Fibroblast of skin of right quadriceps (primary cell): ENCODE results near the gene LGALS7.
"Not testable (repeated sequence)": the region's sequence is repeated elsewhere in the genome, so short reads cannot be mapped to it uniquely, and the experiment has no call there.

Experiments
- DNase-seq: peaks from one replicate; pipeline ENCODE4 v3.0.0-alpha.2; 2013

The LGALS7 gene

GRCh38 chr19:38773469-38774177, at the start of gene LGALS7:
Gene LGALS7 (minus strand): TSS chr19:38773517. CDS start chr19:38773492, 25 bp downstream.
- no peak for DNase-seq

- not testable (repeated sequence) for DNase-seq
Observed at GRCh38 chr19:38821230-38821825, 48.0 kb upstream of the LGALS7 start.

GRCh38 chr19:38819231-38819920, 46.1 kb upstream of the LGALS7 start:
- DNase-seq: no peak

GRCh38 chr19:38817081-38817480, 43.8 kb upstream of the LGALS7 start:
- no peak for DNase-seq

DNA sequence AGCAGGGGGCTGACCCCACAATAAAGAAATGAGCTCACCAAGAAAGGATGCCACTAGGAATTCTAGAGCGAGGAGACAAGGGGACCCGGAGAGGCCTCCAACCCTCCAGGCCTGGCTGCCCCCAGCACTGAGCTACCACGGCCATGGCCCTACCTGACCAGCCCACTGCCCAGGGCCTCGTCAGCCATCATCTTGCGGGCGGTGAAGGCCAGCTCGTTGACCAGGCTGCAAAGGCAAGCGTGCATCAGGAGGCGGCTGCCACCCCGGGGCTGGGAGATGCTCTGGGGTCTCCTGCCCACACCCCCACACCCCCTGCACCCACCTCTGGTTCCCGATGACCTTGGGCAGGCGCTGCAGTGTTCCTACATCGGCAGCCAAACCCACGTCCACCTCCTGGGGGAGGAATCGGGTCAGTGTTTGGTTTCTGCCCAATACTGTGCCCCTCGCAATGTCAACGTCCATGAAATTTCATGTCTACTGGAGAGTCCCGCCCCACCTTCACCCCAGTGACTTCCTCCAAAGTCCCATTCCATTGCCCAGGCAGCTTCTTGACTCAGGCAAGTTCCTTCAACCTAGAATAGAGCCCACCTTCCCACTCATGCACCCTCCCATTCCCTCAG, 42.9 kb upstream of the LGALS7 start:
- no peak for DNase-seq

DNA sequence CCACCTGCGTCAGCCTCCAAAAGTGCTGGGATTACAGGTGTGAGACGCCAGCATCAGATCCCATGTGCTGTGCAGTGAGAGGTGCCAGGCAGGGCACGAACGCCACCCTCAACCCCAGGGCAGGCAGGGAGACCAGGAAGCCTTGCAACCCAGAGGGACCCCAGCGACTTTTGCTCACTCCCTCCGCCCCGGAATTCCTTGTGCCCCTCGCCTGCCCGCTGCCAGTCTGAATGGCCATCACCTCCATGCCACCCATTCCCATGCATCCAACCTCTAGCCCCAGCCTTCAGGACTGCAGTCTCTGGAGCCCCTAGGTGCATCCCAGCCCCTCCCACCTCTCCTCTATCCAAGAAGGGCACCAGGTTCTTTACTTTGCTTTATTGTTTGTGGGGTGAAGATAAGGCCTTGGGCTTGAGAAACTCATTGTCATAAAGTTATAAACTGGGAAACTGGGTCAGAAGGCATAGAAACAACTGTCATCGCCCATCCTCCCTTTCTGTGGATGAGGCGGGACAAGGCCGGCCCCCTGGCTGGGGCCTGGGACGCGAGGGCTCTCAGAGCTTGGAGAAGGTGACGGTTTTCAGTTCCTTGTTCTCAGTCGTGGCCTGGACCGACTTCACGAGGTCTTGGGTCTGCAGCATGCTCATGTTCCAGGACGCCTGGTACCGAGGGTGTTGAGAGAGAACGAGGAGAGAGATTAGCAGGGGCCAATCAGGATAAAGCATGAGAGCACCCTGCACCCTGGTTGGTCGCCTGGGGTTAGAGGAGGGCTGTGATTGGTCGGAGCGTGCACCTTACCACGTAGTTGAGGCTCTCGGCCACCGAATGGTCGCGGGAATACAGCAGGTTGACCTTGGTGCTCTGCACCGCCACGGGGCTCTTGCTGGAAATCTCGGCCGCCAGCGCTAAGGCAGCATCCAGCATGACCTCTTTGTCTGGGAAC, 42.0 kb upstream of the LGALS7 start:
- DNase-seq: no peak

GRCh38 chr19:38813932-38814331, 40.6 kb upstream of the LGALS7 start:
- DNase-seq: not testable (repeated sequence)

GRCh38 chr19:38813323-38813722, 40.0 kb upstream of the LGALS7 start:
- no peak for DNase-seq

DNA sequence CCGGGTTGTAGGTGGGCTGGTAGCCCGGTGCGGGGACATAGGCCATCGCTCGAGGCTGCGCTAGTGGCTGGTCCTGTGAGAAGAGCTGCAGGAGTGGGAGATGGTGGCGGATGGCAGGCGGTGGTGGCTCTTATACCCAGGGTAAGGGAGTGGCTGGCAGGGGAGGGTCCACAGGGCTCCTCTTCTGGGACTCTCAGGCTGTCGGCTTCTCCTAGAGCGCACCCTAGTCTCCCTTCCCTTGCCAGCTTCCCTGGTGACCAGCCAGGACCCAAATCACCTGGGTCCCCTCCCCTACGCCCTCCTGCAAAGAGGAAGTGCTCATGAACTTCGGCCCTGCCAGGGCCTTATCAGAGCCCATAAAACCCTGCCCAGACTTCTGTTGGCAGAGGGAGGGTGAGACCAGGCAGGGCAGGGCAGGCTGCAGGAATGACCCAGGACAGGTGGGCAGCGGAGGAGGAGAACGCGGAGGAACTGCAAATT, 39.6 kb upstream of the LGALS7 start, which contains the start of gene LGALS4:
Gene LGALS4, minus strand, starts transcription at position 105 of the 480 bp plus-strand sequence. Its CDS starts 59 bp downstream, at position 46.
- no peak for DNase-seq

DNA sequence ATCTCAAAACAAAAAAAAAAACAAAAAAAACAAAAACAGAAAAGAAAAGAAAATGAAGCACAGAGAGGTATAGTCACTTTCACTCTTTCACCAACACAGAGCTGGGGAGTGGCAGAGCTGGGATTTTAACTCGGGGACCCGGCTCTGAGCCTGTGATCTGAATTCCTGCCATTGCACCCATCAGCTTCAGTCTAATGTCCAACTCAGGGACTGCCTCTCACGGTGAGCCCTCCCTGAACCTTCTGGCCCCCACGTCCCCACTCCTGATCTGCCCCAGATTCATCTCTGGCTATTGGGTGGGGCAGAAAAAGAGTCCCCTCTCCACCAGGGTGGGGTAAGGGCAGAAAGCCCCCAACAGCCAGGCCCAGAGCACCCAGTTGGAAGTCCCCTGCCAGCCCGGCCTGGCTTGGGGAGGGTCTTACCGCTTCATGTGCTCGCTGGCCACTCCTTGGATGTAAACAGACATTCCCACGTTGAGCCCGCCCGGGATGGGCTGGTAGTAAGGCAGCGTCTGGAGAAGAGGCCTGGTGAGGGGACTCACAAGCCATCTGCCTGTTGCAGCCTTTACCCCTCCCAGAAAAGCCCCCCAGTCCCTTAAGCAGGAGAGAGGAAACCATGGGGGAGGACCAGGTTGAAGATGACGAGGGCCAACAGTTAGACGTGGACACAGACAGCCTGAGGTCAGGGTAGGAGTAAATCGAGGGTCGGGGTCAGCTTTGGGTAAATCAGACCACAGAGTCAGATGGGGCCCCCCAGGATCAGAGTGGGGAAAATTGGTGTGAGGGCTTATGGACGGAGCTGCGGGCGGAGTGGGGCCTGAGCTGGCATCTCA, 38.9 kb upstream of the LGALS7 start:
- no peak for DNase-seq

- DNase-seq: no peak
Observed at GRCh38 chr19:38809592-38810252, 36.4 kb upstream of the LGALS7 start.

GRCh38 chr19:38808741-38809140, 35.4 kb upstream of the LGALS7 start:
- DNase-seq: no peak

GRCh38 chr19:38807374-38808098, 34.2 kb upstream of the LGALS7 start:
- not testable (repeated sequence) for DNase-seq

DNA sequence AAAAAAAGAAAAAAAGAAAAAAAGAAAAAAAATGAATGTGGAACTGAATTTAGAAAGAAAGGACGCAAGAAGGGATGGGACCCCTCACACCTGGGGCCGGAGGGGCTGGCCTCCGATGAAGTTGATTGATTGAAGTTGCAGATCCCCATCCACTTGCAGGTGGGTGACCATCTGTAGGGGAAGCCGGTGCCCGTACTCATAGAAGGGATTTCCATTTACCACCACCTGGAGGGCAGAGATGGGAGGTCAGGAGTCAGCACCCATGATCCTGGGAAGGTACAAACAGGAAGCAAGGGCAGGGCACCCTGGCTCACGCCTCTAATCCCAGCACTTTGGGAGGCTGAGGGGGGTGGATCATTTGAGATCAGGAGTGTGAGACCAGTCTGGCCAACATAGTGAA, 33.1 kb upstream of the LGALS7 start:
- DNase-seq: no peak

DNA sequence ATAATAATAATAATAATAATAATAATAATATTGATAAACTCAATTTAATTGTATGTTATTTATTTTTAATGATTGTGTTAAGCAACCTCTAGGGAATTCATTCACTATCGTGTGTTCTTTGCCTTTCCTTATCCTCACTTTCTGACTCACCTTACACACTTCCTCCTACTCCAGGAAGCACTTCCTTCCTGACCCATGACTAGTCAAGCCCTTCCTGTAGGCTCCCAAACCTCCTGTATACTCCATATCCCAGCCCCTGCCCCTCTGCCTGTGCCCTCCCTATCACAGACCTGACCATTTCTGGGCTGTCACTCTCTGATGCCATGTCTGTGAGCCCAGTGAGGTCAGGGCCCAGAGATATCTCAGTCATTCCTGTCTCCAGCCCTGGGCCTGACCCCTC, 31.9 kb upstream of the LGALS7 start:
- DNase-seq: no peak

GRCh38 chr19:38803543-38803942, 30.2 kb upstream of the LGALS7 start:
- DNase-seq: no peak

- DNase-seq: no peak
Observed at GRCh38 chr19:38801359-38802095, 28.2 kb upstream of the LGALS7 start.

DNA sequence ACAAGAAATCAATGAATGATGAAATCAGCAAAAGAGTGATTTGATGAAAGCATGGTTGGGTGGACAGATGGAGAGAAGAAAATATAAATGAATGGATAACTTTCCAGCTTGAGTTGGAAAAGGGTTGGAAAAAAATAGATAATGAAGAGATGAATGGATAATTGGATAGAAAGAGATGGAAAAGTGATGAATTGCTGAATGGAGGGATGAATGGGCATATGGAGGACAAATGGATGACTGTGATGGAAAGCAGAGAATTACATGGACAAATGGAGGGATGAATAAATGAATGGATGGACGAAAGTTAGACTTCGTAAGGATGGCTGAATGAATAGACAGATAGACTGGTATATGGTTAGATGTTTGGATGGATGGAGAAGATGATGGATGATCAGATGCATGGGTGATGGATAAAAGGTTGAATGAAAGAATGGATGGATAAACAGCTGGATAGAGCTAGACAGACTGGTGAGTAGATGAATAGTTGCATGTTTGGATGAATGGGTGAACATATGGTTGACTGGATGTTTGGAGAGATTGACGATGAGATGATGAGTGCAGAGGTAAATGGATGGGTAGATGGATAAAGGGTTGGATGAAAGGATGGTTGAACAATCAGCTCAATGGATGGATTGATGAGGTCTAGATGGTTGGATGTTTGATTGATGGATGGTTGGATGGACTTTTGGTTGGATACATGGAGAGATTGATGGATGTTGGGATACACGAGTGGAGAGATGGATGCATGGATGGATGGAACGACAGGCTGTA, 27.4 kb upstream of the LGALS7 start:
- no peak for DNase-seq
